Urothelium cell line (cell line): ENCODE measurements around the gene CCDC59.
"Not testable (repeated sequence)": the region's sequence is repeated elsewhere in the genome, so short reads cannot be mapped to it uniquely, and the experiment has no call there.

ENCODE experiments used
- DNase-seq: peaks from one replicate; pipeline ENCODE4 v3.0.0; 2011; ENCODE audit warnings: low spot score, mixed read lengths
- FAIRE-seq: peaks from 2 replicates; lab custom pipeline; 2011; peaks lifted over from hg19 to GRCh38; lab: Jason Lieb, UNC

The CCDC59 gene, protein sequence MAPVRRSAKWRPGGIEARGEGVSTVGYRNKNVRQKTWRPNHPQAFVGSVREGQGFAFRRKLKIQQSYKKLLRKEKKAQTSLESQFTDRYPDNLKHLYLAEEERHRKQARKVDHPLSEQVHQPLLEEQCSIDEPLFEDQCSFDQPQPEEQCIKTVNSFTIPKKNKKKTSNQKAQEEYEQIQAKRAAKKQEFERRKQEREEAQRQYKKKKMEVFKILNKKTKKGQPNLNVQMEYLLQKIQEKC

DNA sequence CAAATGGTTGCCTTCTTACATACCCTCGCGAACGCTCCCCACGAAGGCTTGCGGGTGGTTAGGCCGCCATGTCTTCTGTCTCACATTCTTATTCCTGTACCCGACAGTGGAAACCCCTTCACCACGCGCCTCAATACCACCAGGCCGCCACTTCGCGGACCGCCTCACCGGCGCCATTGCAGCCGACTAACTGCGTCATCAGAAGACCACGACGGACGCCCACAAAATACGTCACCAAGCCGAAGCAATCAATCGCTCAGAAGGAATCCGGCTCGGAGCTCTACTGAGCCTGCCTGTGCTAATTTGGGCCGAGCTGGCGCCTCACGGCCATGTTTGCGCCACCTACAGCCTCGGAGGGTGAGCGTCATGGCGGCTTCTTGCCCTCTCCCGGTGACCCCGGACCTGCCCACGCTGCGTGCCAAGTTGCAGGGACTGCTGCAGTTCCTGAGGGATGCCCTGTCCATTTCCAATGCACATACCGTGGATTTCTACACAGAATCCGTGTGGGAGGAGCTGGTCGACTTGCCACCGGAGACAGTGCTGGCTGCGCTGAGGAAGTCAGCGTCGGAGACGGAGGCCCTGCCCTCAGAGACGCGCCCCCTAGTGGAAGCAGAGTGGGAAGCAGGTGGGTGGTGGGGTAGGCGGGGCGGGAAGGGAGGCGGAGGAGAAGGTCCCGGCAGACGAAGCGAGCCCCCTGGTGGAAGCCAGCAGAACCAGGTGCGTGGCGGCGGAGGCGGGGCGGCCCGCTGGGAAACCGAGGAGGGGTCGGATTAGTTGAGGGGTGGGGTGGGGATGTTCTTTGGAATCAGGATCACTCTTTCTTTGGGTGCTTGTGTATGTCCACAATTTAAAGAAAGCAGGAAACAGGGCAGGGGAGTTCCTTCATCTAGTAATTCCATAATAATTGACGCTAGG, at the start of gene CCDC59, which contains the start of gene METTL25:
Gene CCDC59 (minus strand): TSS at position 188 of the 915 bp plus-strand sequence. CDS start 11 bp downstream, at position 177.
Gene METTL25 (plus strand): TSS at position 330 of the 915 bp plus-strand sequence. CDS start 37 bp downstream, at position 367.
- no peak for FAIRE-seq
- DNase-seq = peak; percentile 83

DNA sequence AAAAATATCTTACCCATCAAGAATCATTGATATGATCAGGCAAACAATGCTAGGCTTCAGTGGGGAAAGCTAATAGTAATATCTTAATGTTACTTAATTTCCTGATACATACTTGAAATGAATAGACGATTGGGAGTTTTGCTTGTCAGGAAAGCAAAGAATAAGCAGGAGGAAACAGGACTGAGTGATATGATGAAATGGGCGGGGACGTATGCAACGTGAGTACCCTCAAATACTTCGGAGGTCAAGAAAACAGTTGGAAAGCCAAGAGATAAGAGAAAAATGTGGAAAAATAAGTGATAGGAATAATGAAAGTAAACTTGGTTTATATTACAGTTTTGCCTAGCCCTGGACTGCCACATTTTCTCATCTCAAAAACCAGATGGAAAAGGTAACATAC, 49.3 kb upstream of the CCDC59 start:
- DNase-seq = no peak
- FAIRE-seq = no peak

DNA sequence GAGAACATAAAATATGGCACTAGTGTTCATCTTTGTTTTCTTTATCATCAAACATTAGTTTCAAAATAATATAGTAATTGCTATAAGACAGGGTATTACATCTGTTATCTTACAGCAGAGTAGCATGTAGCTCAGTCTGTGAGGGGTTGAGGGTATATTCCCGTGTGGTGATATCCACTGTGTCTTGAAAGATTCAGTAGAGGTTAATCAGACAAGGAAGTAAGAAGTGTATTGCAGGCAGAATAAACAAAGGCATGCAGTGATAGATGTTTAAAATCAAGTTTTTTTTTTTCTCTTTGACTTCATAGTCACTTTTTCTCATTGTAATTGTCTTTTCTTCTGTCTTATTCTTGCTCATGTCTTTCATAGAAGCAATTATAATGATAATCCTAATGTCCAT, 48.5 kb upstream of the CCDC59 start:
- FAIRE-seq (no peak), DNase-seq (no peak)

DNA sequence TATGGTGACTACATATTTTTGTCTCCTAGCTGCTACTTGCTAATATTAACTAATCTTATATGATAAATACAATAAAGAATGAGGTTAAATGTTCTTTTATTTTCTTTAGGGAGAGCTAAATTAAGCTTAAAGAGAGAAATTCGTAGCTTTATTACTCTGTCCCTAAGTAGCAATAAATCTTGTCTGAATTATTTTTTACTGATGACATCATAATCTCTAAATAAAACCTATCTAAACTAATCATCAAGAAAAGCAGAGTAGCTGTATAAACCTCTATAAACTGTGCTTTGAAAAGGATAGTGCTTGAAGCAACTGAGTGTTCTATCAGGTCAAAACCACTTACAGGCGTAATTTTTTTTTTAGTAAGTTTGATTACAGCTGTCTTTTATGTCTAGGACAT, 42.6 kb upstream of the CCDC59 start:
- DNase-seq = no peak
- FAIRE-seq = no peak

DNA sequence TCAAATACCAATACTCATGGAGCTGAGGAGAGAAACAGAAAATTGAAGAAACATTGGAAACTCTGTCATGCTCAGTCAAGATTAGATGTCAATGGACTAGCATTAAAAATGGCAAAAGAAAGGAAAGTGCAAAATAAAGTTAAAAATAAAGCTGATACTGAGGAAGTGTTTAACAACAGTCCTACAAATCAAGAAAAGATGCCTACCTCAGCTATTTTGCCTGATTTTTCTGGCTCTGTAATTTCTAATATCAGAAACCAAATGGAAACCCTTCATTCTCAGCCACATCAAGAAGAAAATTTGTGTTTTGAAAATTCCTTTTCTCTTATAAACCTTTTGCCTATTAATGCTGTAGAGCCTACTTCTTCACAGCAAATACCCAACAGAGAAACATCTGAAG, 40.7 kb upstream of the CCDC59 start:
- DNase-seq (no peak), FAIRE-seq (no peak)

DNA sequence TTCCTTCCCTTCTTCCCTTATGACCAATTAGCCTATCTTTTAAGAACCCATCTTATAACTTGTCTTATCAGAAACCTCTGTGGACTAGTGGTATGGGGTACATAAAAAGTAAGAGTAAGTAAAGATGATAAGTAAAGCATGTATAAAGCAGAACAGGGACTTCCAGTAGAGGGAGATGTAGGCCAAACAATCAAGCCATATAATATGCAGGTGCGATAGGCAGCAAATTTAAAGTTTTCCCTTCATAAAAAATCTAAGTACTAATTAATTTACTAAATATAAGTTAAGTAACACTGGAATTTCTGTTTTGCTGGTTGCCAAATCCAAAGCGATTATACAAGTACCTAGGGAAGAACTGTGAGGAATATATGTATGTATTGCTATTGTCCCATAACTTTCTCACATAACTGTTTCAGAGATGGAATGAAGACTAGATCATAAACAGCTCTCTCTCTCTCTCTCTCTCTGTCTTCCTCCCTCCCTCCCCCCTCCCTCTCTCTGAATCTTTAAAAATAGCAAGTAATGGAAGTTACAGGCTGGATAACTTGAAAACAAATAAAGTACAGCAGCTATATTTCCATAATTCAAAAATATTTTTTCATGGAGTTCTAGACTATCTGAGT, 25.9 kb upstream of the CCDC59 start:
- DNase-seq (no peak), FAIRE-seq (no peak)

DNA sequence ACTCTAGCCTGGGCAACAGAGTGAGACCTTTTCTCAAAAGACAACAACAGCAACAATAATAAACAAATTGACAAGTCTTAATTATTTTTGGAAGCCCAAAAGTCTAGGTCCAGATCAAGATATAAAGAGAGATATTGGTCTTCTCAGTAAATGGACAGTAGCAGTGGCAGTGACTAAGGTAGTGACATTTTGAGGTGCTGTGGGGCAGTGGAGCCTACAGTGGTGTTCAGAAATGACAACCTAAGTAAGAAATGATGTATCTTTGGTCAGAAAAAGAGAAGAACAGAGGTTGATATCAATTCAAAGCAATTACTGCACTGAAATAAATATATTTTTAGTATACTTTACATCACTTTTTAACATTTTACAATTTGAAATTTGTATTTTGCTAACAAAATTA, 20.8 kb upstream of the CCDC59 start:
- FAIRE-seq (no peak), DNase-seq (no peak)

DNA sequence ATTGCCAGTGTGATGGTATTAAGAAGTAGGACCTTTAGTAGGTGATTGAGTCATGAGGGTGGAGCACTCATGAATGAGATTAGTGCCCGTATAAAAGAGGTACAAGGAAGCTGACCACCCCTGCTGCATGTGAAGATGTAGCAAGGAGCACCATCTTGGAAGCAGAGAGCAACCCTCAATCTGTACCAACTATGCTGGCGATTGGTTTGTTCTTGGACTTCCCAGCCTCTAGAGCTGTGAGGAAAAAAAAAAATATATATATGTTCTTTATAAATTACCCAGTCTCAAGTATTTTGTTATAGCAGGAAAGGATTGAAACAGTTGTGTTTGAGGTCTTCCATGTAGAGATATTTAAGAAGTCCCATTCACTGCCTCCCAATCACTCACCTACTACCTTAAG, 17.0 kb upstream of the CCDC59 start:
- DNase-seq (no peak), FAIRE-seq (no peak)

DNA sequence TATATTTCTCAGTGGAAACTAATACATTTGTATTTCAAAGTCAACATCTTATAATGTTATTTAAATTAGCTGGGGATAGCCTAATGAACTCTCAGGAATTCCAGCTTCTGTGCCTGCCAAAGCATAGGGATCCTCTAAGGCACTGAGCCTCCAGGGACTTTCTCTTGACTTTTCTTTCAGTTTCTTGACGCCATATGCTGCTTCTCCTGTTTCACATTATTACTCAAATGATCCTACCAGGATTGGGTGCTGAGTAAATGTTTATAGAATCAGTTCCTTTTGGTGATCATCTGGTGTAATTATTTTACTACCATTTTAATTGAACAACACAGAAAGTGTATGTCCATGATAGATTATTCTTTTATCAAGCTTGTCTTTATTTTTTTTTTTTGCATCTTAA, 8.0 kb upstream of the CCDC59 start:
- DNase-seq = no peak

DNA sequence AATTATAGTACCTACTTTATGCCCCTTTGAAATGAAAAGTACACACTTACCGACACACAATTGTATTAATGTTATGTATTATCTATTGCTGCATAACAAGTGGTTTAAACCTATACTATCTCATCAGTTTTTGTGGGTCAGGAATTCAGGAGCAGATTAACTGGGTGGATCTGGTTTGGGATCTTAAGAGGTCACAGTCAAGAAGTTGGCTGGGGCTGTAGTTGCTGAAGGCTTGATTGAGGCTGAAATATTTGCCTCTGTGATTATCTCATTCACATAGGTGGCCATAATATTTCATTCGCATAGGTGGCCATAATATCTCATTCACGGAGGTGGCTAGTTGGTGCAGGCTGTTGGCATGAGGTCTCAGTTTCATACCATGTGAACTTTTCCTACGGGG, 5.8 kb upstream of the CCDC59 start:
- DNase-seq (no peak), FAIRE-seq (no peak)

More for the DNA sequence above, 8.0 kb upstream of the CCDC59 start:
- FAIRE-seq = no peak

DNA sequence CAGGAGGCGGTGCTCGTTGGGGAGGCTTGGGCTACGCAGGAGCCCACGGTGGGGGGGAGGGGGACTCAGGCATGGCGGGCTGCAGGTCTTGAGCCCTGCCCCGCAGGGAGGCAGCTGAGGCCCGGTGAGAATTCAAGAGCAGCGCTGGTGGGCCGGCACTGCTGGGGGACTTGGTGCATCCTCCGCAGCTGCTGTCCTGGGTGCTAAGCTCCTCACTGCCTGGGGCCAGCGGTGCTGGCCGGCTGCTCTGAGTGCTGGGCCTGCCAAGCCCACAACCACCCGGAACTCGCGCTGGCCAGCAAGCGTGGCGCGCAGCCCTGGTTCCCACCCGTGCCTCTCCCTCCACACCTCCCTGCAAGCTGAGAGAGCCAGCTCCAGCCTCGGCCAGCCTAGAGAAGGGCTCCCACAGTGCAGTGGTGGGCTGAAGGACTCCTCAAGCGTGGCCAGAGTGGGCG, 3.3 kb upstream of the CCDC59 start:
- DNase-seq (no peak), FAIRE-seq (no peak)

DNA sequence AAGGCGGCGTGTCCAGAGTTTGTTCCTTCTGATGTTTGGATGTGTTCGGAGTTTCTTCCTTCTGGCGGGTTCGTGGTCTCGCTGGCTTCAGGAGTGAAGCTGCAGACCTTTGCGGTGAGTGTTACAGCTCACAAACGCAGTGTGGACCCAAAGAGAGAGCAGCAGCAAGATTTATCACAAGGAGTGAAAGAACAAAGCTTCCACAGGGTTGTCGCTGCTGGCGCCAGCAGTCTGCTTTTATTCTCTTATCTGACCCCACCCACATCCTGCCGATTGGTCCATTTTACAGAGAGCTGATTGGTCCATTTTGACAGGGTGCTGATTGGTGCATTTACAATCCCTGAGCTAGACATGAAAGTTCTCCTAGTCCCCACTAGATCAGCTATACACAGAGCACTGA, 2.6 kb upstream of the CCDC59 start:
- not testable (repeated sequence) for DNase-seq, FAIRE-seq

DNA sequence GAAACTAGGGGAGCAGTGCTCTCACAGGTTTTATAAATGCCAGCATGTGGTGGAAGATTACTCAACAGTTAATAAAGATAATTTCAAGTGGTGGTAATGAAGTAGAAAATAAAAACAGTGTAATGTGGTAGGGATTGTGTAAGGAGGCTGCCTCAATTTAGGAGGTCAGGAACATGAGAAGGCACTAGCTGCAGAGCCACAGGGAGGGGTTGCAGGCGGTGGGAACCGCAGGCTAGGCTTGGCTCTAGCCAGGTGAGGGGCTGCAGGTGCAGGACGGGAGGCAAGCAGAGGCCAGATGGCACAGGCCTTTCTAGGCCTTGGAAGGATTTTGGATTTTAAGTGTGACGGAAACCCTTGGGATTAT, 910 bp upstream of the CCDC59 start:
- FAIRE-seq (no peak), DNase-seq (peak; percentile 5)

DNA sequence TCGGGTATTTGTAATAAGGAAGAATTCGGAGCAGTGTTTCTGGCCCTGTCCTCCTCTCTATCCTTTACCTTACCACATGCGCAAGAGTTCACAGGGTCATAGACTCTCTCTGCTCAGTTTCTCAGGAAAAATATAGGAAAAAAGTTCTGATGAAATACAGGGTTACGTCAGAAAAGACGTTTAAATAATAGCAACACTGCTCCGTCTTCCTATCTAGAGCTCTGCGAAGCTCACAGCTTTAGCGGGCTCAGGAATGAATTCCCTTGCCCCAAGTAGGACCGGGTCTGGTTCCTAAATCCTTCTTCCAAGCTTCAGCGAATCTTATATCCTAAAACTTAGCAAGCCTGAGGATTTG, 365 bp downstream of the CCDC59 start:
- no peak for DNase-seq
- no peak for FAIRE-seq

DNA sequence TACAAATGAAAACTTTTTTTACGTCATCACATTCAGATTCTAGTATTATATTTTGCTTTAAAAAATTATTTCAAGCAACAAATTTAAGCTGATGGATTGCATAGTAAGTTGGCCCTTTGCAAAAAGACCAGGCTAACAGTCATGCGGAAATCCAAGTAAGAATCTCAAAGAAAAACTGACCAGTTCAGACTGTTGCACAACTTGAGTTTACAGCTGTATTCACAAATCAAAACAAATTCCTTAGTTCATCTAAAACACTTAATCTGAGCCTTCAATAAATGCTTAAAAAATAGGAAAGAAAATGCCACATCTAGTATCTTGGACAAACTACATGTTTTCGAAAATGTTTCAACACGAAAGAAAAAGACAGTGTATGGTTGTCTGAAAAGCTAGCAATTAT, 847 bp downstream of the CCDC59 start:
- FAIRE-seq = no peak
- no peak for DNase-seq

DNA sequence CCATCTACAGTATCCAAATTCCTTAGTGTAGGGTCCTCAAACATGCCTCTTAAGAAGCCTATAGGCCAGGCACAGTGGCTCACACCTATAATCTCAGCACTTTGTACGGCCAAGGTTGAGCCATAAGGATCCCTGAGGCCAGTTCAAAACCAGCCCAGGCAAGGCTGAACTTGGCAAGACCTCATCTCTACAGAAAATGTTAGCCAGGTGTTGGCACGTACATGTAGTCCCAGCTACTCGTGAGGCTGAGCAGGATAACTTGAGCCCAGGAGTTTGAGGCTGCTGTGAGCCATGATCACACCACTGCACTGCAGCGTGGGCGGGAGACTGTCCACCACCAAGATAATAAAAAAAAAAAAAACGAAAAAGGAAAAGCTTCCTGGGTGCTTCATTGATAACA, 6.8 kb downstream of the CCDC59 start:
- DNase-seq = no peak
- FAIRE-seq = no peak

DNA sequence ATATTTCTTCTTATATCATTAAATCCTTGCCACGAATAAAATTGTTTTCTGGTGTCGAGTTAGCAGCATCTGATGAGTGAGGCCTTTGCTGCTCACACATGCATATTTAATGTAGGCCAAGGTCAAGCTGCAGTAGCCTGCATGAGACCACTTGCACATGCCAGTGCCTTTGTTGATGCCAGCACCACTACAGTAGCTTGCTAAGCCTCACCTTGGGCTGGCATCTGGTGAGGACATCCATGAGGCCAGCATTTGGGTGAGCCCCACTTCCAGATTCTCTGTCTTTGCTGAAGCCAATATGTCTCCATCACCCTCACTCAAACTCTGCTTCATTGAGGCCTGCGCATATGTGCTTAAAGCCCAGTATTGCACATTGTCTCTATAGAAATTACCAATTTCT, 8.0 kb downstream of the CCDC59 start:
- FAIRE-seq = no peak
- no peak for DNase-seq

DNA sequence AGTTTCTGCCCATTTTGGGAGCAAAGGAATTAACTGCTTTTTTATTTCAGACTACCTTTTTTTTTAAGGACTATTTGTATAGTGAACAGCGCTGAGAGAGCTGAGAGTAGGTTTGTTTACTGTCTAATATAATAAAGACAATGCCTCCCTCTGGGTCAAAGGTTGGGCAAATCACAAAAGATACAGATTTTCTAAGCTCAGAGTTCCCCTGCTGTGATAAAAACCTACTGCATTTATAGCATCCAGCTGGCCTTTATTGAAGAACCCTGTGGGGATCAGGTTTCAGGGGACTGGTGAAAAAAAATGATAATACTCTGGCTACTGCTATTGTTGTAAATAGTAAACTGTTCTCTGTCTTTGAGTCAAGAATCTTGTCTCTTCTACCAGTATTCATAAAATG, 28.7 kb downstream of the CCDC59 start:
- FAIRE-seq = no peak
- no peak for DNase-seq

DNA sequence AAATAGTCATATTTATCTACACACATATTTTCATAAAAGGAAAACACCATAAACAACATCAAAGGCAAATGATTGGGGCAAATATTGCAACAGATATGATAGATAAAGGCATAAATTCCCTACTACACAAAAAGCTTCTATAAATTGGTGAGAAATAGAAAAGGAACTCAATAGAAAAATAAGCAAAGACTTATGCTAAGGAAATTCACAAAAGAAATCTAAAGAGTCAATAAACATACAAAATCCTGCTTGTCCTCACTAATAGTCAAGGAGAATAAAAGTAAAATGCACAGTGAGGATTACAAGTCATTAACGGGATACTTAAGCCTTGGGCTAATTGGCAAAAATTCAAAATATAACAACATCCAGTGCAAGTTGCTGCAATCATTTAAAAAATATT, 30.3 kb downstream of the CCDC59 start:
- FAIRE-seq (no peak), DNase-seq (no peak)

DNA sequence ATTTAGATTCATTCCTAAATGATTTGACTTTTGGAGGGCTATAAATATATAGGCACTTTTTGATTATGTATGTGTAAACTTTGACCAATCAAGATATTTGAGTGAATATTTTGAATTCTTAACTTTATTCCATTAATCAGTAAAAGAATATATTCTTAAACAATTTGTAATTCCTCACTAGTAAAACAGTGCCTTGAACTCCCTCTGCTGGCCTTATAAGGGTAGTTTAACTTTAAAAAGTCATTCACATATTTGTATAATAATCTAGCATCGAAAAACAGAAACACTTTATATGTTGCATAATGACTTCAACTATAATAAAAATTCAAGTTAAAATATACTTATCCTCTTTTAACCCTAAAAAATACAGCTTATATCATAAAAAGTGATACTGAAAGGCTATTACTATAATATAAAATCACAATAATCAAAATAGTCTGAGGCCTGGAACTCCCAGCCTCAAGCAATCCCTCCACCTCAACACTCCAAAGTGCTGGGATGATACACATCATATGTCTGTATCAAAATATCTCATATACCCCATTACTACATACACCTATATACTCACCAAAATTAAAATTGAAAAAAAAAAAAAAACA, 31.2 kb downstream of the CCDC59 start:
- DNase-seq (no peak), FAIRE-seq (no peak)
